Keratinocyte (primary cell): ENCODE measurements around the gene EXT2. TPM values are rescaled to one million over a fixed set of nuclear protein-coding genes. Genes with fewer than 3 reads are reported as not detected.

Source experiments
- DNase-seq: peaks from one replicate; pipeline ENCODE4 v3.0.0-alpha.2; 2011; ENCODE audit warnings: low read depth, missing footprints, low spot score
- FAIRE-seq: peaks from 2 replicates; lab custom pipeline; 2011; peaks lifted over from hg19 to GRCh38; lab: Jason Lieb, UNC
- H2AFZ ChIP-seq: 2 replicates; pipeline ENCODE4 v1.6.0; 2012; ENCODE audit warnings: low read length, control low read depth, inconsistent platforms; ENCODE audit not compliant: control insufficient read depth
- H3K27ac ChIP-seq: 2 replicates; pipeline ENCODE4 v1.5.1; 2011; ENCODE audit warnings: low read length; ENCODE audit not compliant: control insufficient read depth, insufficient read depth
- H3K27me3 ChIP-seq: 3 replicates; pipeline ENCODE4 v1.6.0; 2011; ENCODE audit warnings: low read length; ENCODE audit not compliant: control insufficient read depth, insufficient read depth; ENCODE audit errors: extremely low read depth
- H3K36me3 ChIP-seq, 2 experiments: 2 replicates in 1 of 2; 3 replicates in 1 of 2; pipeline ENCODE4 v1.5.1; 2011; ENCODE audit warnings: low read length in 2 of 2, mild to moderate bottlenecking in 1 of 2; ENCODE audit not compliant: control insufficient read depth in 2 of 2, insufficient read depth in 2 of 2; ENCODE audit errors: extremely low read depth in 1 of 2
- H3K4me1 ChIP-seq: 3 replicates; pipeline ENCODE4 v1.5.1; 2011; ENCODE audit warnings: low read length; ENCODE audit not compliant: control insufficient read depth, insufficient read depth; ENCODE audit errors: extremely low read depth
- H3K4me2 ChIP-seq: 3 replicates; pipeline ENCODE4 v1.6.0; 2011; ENCODE audit warnings: low read depth, low read length; ENCODE audit not compliant: control insufficient read depth, insufficient read depth; ENCODE audit errors: extremely low read depth
- H3K4me3 ChIP-seq, 3 experiments: fragments of 200-600 bp in 1 of 3; sonication (generic) in 1 of 3; 2 replicates in 2 of 3; 3 replicates in 1 of 3; pipeline ENCODE4 v1.5.1; 2011 to 2016; ENCODE audit warnings: low read length in 3 of 3, mild to moderate bottlenecking in 3 of 3, control low read depth in 2 of 3, inconsistent platforms in 1 of 3, low read depth in 1 of 3, mixed read lengths in 1 of 3, mixed run types in 1 of 3, moderate library complexity in 1 of 3; ENCODE audit not compliant: control insufficient read depth in 2 of 3, insufficient read depth in 2 of 3; ENCODE audit errors: extremely low read depth in 1 of 3
- H3K79me2 ChIP-seq: 2 replicates; pipeline ENCODE4 v1.6.0; 2012; ENCODE audit warnings: low read length; ENCODE audit not compliant: control insufficient read depth, insufficient read depth
- H3K9ac ChIP-seq: 3 replicates; pipeline ENCODE4 v1.6.0; 2011; ENCODE audit warnings: low read length; ENCODE audit not compliant: control insufficient read depth, insufficient read depth; ENCODE audit errors: extremely low read depth
- H3K9me1 ChIP-seq: 3 replicates; pipeline ENCODE4 v1.6.0; 2011; ENCODE audit warnings: low read length; ENCODE audit not compliant: control insufficient read depth, insufficient read depth; ENCODE audit errors: extremely low read depth
- H3K9me3 ChIP-seq: 2 replicates; pipeline ENCODE4 v1.5.1; 2012; ENCODE audit warnings: low read depth, low read length; ENCODE audit not compliant: control insufficient read depth
- H4K20me1 ChIP-seq: 3 replicates; pipeline ENCODE4 v1.6.0; 2011; ENCODE audit warnings: low read length; ENCODE audit not compliant: control insufficient read depth, insufficient read depth; ENCODE audit errors: extremely low read depth
- CTCF ChIP-seq, 3 experiments: IDR thresholded peaks in 1 of 3; conservative IDR thresholded peaks in 1 of 3; optimal IDR thresholded peaks in 1 of 3; 2 replicates in 2 of 3; 3 replicates in 1 of 3; pipeline versions ENCODE3 to v1.5.1; 2011; ENCODE audit warnings: low read length in 3 of 3, mild to moderate bottlenecking in 3 of 3, moderate library complexity in 2 of 3, control low read depth in 1 of 3, inconsistent platforms in 1 of 3; ENCODE audit not compliant: insufficient read depth in 2 of 3; ENCODE audit errors: extremely low read depth in 1 of 3
- EZH2 ChIP-seq: IDR thresholded peaks from one replicate; pipeline ENCODE4 v1.6.1; 2012; ENCODE audit warnings: inconsistent platforms, mild to moderate bottlenecking, low read length, moderate library complexity
- dilution Hi-C: fragments of 300-500 bp; cut with MboI; formaldehyde crosslinking; loops from one replicate; pipeline ENCODE4 v1.7.0; 2020; ENCODE audit warnings: low sequenced_read_pairs; ENCODE audit not compliant: extremely low pct_ligation_motif_present
- polyA plus RNA-seq, 5 experiments: library from polyadenylated mRNA; depleted of rRNA in 3 of 5; stranded (reverse) in 3 of 5; stranded (forward) in 1 of 5; unstranded in 1 of 5; fragments of >200 nt; gene quantifications; 1 replicate in 1 of 5; 2 replicates in 3 of 5; 3 replicates in 1 of 5; pipeline versions ENCODE4 v1.2.1 to v1.2.3, GENCODE V29; 2011 to 2012; ENCODE audit warnings: missing spikeins in 2 of 5, low read depth in 1 of 5, low replicate concordance in 1 of 5

EXT2 gene
- polyA plus RNA-seq, 1 donor (not counting 4 experiments of a cell fraction or from before 2014, with no cell fraction given), result 148 TPM

GRCh38 chr11:44255406-44256071, 160.1 kb downstream of the EXT2 start:
- H3K79me2 ChIP-seq, result no peaks in the 10 kb centered on the region
- dilution Hi-C loops, result no loop called here
- peaks cover 13% of the 10 kb centered on the region for H3K4me1 ChIP-seq
- H4K20me1 ChIP-seq, result peaks cover 3% of the 10 kb centered on the region
- TF ChIP-seq EZH2 (no peak), CTCF (optimal IDR thresholded peaks at IDR 0.05 in 1 of 3, IDR thresholded peaks at IDR 0.05 in 1 of 3, conservative IDR thresholded peaks at IDR 0.05 in 1 of 3; ENCODE audit: extremely low read depth in 1 of 3, insufficient read depth in 2 of 3, low read length in 3 of 3) (no peak)
- H3K27ac ChIP-seq, result no peak overlapping the region
- no peak overlapping the region for H2AFZ ChIP-seq
- no peak overlapping the region for H3K9ac ChIP-seq
- peak overlapping the region; percentile 8 for H3K4me2 ChIP-seq
- H3K36me3 ChIP-seq, result no peaks in the 10 kb centered on the region
- H3K9me1 ChIP-seq, result peaks cover 4% of the 10 kb centered on the region
- no peaks in the 10 kb centered on the region for H3K27me3 ChIP-seq
- no peak for DNase-seq
- FAIRE-seq, result peak; percentile 9
- no peak overlapping the region for H3K4me3 ChIP-seq
- H3K9me3 ChIP-seq, result peaks cover 2% of the 10 kb centered on the region

GRCh38 chr11:44256673-44257291, 161.3 kb downstream of the EXT2 start:
- Histone ChIP-seq H3K27ac (no peak overlapping the region), H3K4me2 (no peak overlapping the region), H3K4me1 (peaks cover 15% of the 10 kb centered on the region), H2AFZ (no peak overlapping the region), H3K27me3 (no peaks in the 10 kb centered on the region), H3K9ac (no peak overlapping the region), H3K36me3 (no peaks in the 10 kb centered on the region), H3K4me3 (no peak overlapping the region), H3K9me1 (peaks cover 4% of the 10 kb centered on the region), H3K9me3 (peaks cover 2% of the 10 kb centered on the region), H3K79me2 (no peaks in the 10 kb centered on the region), H4K20me1 (peaks cover 3% of the 10 kb centered on the region)
- TF ChIP-seq EZH2 (no peak), CTCF (optimal IDR thresholded peaks at IDR 0.05 in 1 of 3, IDR thresholded peaks at IDR 0.05 in 1 of 3, conservative IDR thresholded peaks at IDR 0.05 in 1 of 3; ENCODE audit: extremely low read depth in 1 of 3, insufficient read depth in 2 of 3, low read length in 3 of 3) (no peak)
- no peak for DNase-seq
- no peak for FAIRE-seq
- dilution Hi-C loops, result no loop called here
